ENCODE data around the gene CYTH2. TPM values are rescaled to one million over a fixed set of nuclear protein-coding genes. Genes with fewer than 3 reads are reported as not detected.

Gene CYTH2
- 47.4 to 71.5 TPM (median 62.5 TPM) in 5 replicates for total RNA-seq (2022; extraction: Qiagen RNA extraction; ENCODE audit: low read depth)

DNA sequence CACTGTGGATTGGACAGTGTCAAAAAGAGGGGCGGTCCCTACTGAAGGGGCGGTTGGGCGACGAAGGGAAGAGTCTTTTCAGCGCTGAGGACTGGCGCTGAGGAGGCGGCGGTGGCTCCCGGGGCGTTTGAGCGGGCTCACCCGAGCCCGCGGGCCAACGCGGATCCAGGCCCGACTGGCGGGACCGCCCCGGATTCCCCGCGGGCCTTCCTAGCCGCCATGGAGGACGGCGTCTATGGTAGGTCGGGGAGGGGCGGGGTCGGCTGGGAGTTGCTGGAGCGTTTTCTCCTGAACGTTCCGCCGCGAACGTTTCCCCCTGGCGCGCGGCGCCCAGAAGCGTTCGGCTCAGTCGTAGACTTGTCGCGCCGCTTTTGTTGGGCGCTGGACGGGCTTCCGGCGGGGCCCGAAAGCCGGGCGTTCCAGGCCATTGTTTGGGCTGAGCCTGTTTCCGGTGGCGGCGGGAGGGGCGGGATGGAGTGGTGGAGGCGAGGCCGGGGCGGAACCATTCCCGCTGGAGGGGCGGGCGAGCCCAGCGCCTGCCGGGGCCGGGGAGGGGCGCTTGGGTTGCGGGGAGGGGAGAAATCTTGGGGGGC lies at the start of gene CYTH2:
TSS of gene CYTH2 (plus strand) at position 81 of the 593 bp plus-strand sequence. CDS start at position 220, 139 bp downstream.

DNA sequence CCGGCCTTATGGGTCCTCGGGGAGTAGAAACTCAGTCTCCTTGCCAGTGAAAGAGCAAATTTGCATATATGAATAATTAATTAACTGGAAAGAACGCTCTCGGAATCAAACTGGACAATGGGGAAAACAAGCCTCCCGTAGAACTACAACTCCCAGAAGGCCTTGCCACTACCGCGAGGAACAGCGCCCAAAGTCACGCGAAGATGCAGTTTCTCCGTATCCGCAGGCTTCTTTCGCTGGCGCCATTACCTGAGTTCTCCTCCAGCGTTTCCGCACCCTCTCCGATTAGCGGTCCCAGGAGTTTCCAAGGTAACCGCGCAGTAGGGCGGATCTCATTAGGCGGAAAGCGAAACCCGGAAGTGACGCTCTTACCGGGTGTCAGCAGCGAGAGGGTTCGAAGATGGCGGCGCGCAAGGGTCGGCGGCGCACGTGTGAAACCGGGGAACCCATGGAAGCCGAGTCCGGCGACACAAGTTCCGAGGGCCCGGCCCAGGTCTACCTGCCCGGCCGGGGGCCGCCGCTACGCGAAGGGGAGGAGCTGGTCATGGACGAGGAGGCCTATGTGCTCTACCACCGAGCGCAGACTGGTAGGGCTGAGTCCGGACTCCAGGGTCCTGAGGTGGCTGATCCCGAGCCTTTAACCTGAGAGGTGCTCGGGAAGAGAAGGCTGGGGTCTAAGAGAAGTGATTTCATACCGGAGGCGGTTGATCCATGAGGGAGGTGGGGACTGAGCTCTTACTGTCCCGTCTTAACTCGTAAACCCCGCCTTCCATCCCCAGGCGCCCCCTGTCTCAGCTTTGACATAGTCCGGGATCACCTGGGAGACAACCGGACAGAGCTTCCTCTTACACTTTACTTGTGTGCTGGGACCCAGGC lies 23.3 kb upstream of the CYTH2 start, which contains the start of gene GRWD1:
TSS of gene GRWD1 (plus strand) at position 378 of the 876 bp plus-strand sequence. CDS start at position 401, 23 bp downstream.

GRCh38 chr19:48455171-48455907 lies 13.8 kb upstream of the CYTH2 start, which contains the start of gene KCNJ14:
KCNJ14 (plus strand) TSS chr19:48455574; CDS start chr19:48461725, 6,151 bp downstream.

DNA sequence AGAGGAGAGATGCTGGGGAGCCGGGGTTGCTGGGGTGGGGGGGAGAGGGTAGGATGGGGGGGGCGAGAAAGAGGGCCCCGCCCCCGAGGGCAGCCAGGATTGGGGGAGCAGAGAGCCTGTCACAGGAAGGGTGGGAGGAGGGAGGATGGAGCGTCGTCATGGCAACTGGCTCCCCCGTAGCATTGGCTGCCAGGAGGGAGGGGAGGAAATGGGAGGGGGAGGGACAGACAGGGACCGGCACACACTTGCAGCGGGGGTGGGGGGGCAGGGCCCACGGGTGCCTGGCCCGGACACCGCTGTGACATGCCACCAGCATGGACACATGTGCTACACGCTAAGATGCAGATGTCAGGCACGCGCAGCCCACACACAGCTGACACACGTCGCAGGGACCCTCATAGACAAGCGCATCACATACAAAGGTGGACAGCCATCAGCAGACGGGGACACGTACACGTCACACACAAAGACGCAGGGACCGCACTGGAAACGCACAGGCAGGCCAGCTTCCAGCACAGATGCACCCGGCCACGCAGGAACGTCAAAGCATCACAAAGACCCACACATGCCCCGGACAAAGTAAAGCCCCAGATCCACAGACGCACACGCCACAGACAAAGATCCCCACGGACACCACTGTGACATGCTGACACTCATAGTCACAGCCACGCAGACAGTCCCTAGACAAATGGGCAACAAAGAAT lies 42.8 kb downstream of the CYTH2 start, which contains the start of gene LMTK3:
TSS of gene LMTK3 (minus strand) at position 36 of the 704 bp plus-strand sequence. CDS start 259 bp downstream, outside the sequence.

Other genes starting within 250 kb of the CYTH2 start
- 15.3 to 22.4 TPM (median 18.7 TPM) in 5 replicates for gene CARD8, start 213.5 kb upstream of the CYTH2 start, total RNA-seq (2022; extraction: Qiagen RNA extraction; ENCODE audit: low read depth)
- gene ZNF114, start 199.3 kb upstream of the CYTH2 start, total RNA-seq (2022; extraction: Qiagen RNA extraction; ENCODE audit: low read depth) = 5.7 to 9.8 TPM (median 6.7 TPM) in 5 replicates
- gene EMP3, start 143.8 kb upstream of the CYTH2 start, total RNA-seq (2022; extraction: Qiagen RNA extraction; ENCODE audit: low read depth) = 449 to 529 TPM (median 467 TPM) in 5 replicates
- gene TMEM143, start 105.4 kb upstream of the CYTH2 start, total RNA-seq (2022; extraction: Qiagen RNA extraction; ENCODE audit: low read depth) = 2.3 to 5.7 TPM (median 3.9 TPM) in 5 replicates
- gene SYNGR4, start 105.0 kb upstream of the CYTH2 start, total RNA-seq (2022; extraction: Qiagen RNA extraction; ENCODE audit: low read depth) = 1.4 to 4.2 TPM (median 3.2 TPM) in 5 replicates
- gene KDELR1, start 77.8 kb upstream of the CYTH2 start, total RNA-seq (2022; extraction: Qiagen RNA extraction; ENCODE audit: low read depth) = 319 to 434 TPM (median 419 TPM) in 5 replicates
- gene GRIN2D, start 75.7 kb upstream of the CYTH2 start, total RNA-seq (2022; extraction: Qiagen RNA extraction; ENCODE audit: low read depth) = 4.4 to 12.0 TPM (median 10.2 TPM) in 5 replicates
- 96.2 to 123 TPM (median 121 TPM) in 5 replicates for gene GRWD1, start 23.4 kb upstream of the CYTH2 start, total RNA-seq (2022; extraction: Qiagen RNA extraction; ENCODE audit: low read depth)
- 0.84 to 2.1 TPM (median 1.2 TPM) in 5 replicates for gene KCNJ14, start 13.8 kb upstream of the CYTH2 start, total RNA-seq (2022; extraction: Qiagen RNA extraction; ENCODE audit: low read depth)
- 2.2 to 6.0 TPM (median 5.9 TPM) in 5 replicates for gene LMTK3, start 42.5 kb downstream of the CYTH2 start, total RNA-seq (2022; extraction: Qiagen RNA extraction; ENCODE audit: low read depth)
- 12.0 to 18.2 TPM (median 16.6 TPM) in 5 replicates for gene SULT2B1, start 82.8 kb downstream of the CYTH2 start, total RNA-seq (2022; extraction: Qiagen RNA extraction; ENCODE audit: low read depth)
- not detected in 5 replicates for gene SPACA4, start 137.4 kb downstream of the CYTH2 start, total RNA-seq (2022; extraction: Qiagen RNA extraction; ENCODE audit: low read depth)
- gene FAM83E, start 145.7 kb downstream of the CYTH2 start, total RNA-seq (2022; extraction: Qiagen RNA extraction; ENCODE audit: low read depth) = 0.34 to 0.72 TPM (median 0.42 TPM) in 4 of 5 replicates, not detected in the other
- gene RPL18, start 149.8 kb downstream of the CYTH2 start, total RNA-seq (2022; extraction: Qiagen RNA extraction; ENCODE audit: low read depth) = 2,942 to 3,695 TPM (median 3,228 TPM) in 5 replicates
- 8.2 to 18.4 TPM (median 17.3 TPM) in 5 replicates for gene SPHK2, start 150.1 kb downstream of the CYTH2 start, total RNA-seq (2022; extraction: Qiagen RNA extraction; ENCODE audit: low read depth)
- 1.6 to 3.4 TPM (median 2.5 TPM) in 5 replicates for gene DBP, start 168.0 kb downstream of the CYTH2 start, total RNA-seq (2022; extraction: Qiagen RNA extraction; ENCODE audit: low read depth)
- 7.2 to 12.6 TPM (median 9.3 TPM) in 5 replicates for gene CA11, start 176.8 kb downstream of the CYTH2 start, total RNA-seq (2022; extraction: Qiagen RNA extraction; ENCODE audit: low read depth)
- gene NTN5, start 203.6 kb downstream of the CYTH2 start, total RNA-seq (2022; extraction: Qiagen RNA extraction; ENCODE audit: low read depth) = 0.12 to 0.33 TPM (median 0.24 TPM) in 5 replicates
- gene FUT2, start 226.6 kb downstream of the CYTH2 start, total RNA-seq (2022; extraction: Qiagen RNA extraction; ENCODE audit: low read depth) = not detected in 5 replicates